Karpas-422 (cell line): ENCODE measurements around the gene FAM9C. TPM values are rescaled to one million over a fixed set of nuclear protein-coding genes. Genes with fewer than 3 reads are reported as not detected.
"Not testable (repeated sequence)": the region's sequence is repeated elsewhere in the genome, so short reads cannot be mapped to it uniquely, and the experiment has no call there.

Experiments used
- DNase-seq: peaks from one replicate; pipeline ENCODE4 v3.0.0-alpha.2; 2015
- H2AFZ ChIP-seq: fragments of 200-600 bp; sonication (generic); 2 replicates; pipeline ENCODE4 v1.6.1; 2014; ENCODE audit warnings: antibody characterized with exemption, low read length, mixed read lengths
- H3K27ac ChIP-seq: fragments of 200-600 bp; sonication (generic); 2 replicates; pipeline ENCODE4 v1.5.1; 2014; ENCODE audit warnings: mild to moderate bottlenecking, low read length, moderate library complexity
- H3K27me3 ChIP-seq: fragments of 200-600 bp; sonication (generic); 2 replicates; pipeline ENCODE4 v1.6.1; 2014; ENCODE audit warnings: low read length, mixed read lengths
- H3K36me3 ChIP-seq: fragments of 200-600 bp; sonication (generic); 2 replicates; pipeline ENCODE4 v1.6.1; 2014; ENCODE audit warnings: low read length, mixed read lengths; ENCODE audit not compliant: insufficient read depth
- H3K4me1 ChIP-seq: fragments of 200-600 bp; sonication (generic); 2 replicates; pipeline ENCODE4 v1.6.1; 2014; ENCODE audit warnings: mild to moderate bottlenecking, low read length, mixed read lengths
- H3K4me2 ChIP-seq: fragments of 200-600 bp; sonication (generic); 2 replicates; pipeline ENCODE4 v1.6.1; 2014; ENCODE audit warnings: low read length, low read depth, mild to moderate bottlenecking; ENCODE audit not compliant: poor library complexity, severe bottlenecking
- H3K4me3 ChIP-seq: fragments of 200-600 bp; sonication (generic); 2 replicates; pipeline ENCODE4 v1.5.1; 2014; ENCODE audit warnings: mild to moderate bottlenecking, antibody characterized with exemption, low read length, mixed read lengths
- H3K79me2 ChIP-seq: fragments of 200-600 bp; sonication (generic); 2 replicates; pipeline ENCODE4 v1.6.1; 2014; ENCODE audit warnings: mild to moderate bottlenecking, low read length, mixed read lengths
- H3K9ac ChIP-seq: fragments of 200-600 bp; sonication (generic); 2 replicates; pipeline ENCODE4 v1.6.0; 2014; ENCODE audit warnings: low read length
- H3K9me2 ChIP-seq: fragments of 200-600 bp; sonication (generic), shearing (Covaris generic); replicated peaks from 2 replicates; pipeline ENCODE4 v1.6.0; 2014; ENCODE audit warnings: mild to moderate bottlenecking, low read length, moderate library complexity; ENCODE audit not compliant: insufficient read depth
- H3K9me3 ChIP-seq: fragments of 300-700, 200-600 bp; sonication (generic); 2 replicates; pipeline ENCODE4 v1.6.1; 2014; ENCODE audit warnings: low read length, mixed read lengths
- H4K20me1 ChIP-seq: fragments of 200-600 bp; sonication (generic); 2 replicates; pipeline ENCODE4 v1.6.1; 2014; ENCODE audit warnings: mild to moderate bottlenecking, antibody characterized with exemption, low read length, low read depth; ENCODE audit not compliant: insufficient read depth
- total RNA-seq: library from RNA; depleted of rRNA; stranded (reverse); fragments of >200 nt; shearing (Covaris generic); gene quantifications from 2 replicates; pipeline ENCODE4 v1.2.3, GENCODE V29; 2014; ENCODE audit warnings: low replicate concordance

FAM9C gene
- total RNA-seq, 1 experiment from 2014 or later: not detected

DNA sequence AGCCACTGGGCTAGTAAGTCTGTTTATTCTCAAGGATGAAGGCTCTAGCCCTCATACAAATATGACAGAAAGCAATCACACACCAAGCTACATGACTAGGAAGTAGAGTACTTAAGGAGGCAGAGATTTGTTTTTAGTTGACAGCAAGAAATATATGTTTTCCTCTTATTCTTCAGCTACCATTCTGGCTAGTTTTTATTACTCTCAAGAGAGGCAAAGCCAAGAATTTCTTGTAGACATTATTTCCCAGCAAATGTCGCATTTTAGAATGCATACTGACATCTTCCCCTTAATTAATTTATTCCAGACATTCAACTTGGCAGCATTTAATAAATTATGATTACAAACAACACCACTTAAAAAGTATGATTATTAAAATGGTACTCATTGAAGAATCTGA, 23.4 kb upstream of the FAM9C start:
- Histone ChIP-seq H3K9me2 (no peaks in the 10 kb centered on the region), H3K79me2 (no peaks in the 10 kb centered on the region), H3K4me2 (no peak overlapping the region), H3K27me3 (no peaks in the 10 kb centered on the region), H3K4me1 (no peaks in the 10 kb centered on the region), H3K9ac (no peak overlapping the region), H3K4me3 (no peak overlapping the region), H4K20me1 (no peaks in the 10 kb centered on the region), H3K27ac (no peak overlapping the region), H3K36me3 (no peaks in the 10 kb centered on the region), H2AFZ (no peak overlapping the region), H3K9me3 (no peaks in the 10 kb centered on the region)
- no peak for DNase-seq

DNA sequence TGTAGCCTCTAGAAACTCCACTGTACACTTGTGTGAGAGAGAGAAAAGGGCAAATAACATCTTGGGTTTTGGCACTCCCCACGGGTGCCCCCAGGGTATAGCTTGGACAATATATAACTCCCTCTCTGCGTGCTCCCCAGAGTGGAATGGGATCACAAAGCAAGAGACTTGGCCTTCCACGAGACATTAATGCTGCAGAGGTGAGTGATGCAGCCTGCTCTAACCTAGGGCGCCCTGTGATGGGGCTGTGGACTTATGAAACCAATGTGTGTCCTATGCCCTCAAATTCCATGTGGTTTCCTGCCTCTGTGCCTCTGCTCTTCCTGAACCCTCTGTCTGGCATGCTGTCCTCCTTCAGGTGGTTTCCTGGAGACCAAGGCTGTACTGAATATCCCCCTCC, 22.0 kb upstream of the FAM9C start:
- H4K20me1 ChIP-seq: no peaks in the 10 kb centered on the region
- H3K79me2 ChIP-seq: no peaks in the 10 kb centered on the region
- no peak overlapping the region for H3K4me3 ChIP-seq
- no peaks in the 10 kb centered on the region for H3K4me1 ChIP-seq
- no peak for DNase-seq
- H3K4me2 ChIP-seq: no peak overlapping the region
- H2AFZ ChIP-seq: no peak overlapping the region
- H3K27ac ChIP-seq: no peak overlapping the region
- H3K27me3 ChIP-seq: no peaks in the 10 kb centered on the region
- H3K36me3 ChIP-seq: no peaks in the 10 kb centered on the region
- no peaks in the 10 kb centered on the region for H3K9me2 ChIP-seq
- H3K9ac ChIP-seq: no peak overlapping the region
- H3K9me3 ChIP-seq: no peaks in the 10 kb centered on the region

DNA sequence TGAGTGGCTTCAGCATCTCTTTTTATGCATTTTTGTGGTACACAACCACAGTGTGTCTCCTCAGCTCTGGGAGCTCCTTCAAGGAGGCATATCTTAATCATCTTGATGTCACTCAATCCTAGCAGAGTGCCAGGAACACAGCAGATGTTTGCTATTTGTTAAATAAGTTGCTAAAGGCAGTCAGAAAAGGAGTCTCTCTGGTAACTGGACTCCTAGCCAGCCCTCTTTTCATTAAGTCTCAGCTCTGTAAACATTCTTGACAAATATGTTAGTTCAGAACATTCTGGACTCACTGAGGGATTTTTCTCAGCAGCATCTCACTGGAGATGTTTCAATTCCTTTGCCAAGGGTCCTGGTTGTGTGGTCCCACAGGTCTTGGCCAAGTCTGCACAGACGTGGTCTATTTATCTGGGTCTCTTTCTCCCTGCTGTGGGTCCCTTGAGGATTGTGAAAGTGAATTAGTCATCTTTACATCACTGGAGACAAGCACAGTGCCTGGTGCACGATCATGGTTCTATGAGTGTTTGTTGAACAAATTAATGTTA, 20.3 kb upstream of the FAM9C start:
- no peaks in the 10 kb centered on the region for H3K9me3 ChIP-seq
- H3K27me3 ChIP-seq: no peaks in the 10 kb centered on the region
- no peak overlapping the region for H3K4me2 ChIP-seq
- no peak overlapping the region for H3K9ac ChIP-seq
- H3K4me3 ChIP-seq: no peak overlapping the region
- H2AFZ ChIP-seq: no peak overlapping the region
- no peaks in the 10 kb centered on the region for H3K4me1 ChIP-seq
- H3K9me2 ChIP-seq: no peaks in the 10 kb centered on the region
- no peaks in the 10 kb centered on the region for H3K79me2 ChIP-seq
- H3K36me3 ChIP-seq: no peaks in the 10 kb centered on the region
- no peak overlapping the region for H3K27ac ChIP-seq
- H4K20me1 ChIP-seq: no peaks in the 10 kb centered on the region
- no peak for DNase-seq

DNA sequence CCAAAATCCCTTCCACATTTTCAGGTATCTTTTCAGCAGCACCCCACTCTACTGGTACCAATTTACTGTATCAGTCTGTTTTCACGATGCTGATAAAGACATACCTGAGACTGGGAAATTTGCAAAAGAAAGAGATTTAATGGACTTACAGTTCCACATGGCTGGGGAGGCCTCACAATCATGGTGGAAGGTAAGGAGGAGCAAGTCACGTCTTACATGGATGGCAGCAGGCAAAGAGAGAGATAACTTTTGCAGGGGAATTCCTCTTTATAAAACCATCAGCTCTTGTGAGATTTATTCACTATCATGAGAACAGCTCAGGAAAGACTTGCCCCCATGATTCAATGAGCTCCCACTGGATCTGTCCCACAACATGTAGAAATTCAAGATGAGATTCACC, 18.7 kb upstream of the FAM9C start:
- H3K27me3 ChIP-seq, H4K20me1 ChIP-seq, H3K9me3 ChIP-seq, H3K36me3 ChIP-seq, H3K79me2 ChIP-seq, H2AFZ ChIP-seq, H3K4me3 ChIP-seq, H3K4me1 ChIP-seq, H3K9me2 ChIP-seq, H3K4me2 ChIP-seq, DNase-seq, H3K27ac ChIP-seq, H3K9ac ChIP-seq: not testable (repeated sequence)

DNA sequence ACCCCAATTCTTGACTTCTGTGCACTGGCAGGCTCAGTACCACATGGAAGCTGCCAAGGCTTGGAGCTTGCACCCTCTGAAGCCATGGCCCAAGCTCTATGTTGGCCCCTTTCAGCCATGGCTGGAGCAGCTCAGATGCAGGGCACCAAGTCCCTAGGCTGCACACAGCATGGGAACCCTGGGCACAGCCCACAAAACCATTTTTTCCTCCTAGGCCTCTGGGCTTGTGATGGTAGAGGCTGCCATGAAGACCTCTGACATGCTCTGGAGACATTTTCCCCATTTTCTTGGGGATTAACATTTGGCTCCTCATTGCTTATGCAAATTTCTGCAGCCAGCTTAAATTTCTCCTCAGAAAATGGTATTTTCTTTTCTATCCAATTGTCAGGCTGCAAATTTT, 17.9 kb upstream of the FAM9C start:
- not testable (repeated sequence) for H2AFZ ChIP-seq, H3K79me2 ChIP-seq, H3K4me2 ChIP-seq, H3K9me2 ChIP-seq, H3K36me3 ChIP-seq, H3K4me3 ChIP-seq, H3K27ac ChIP-seq, H3K9ac ChIP-seq, DNase-seq, H3K4me1 ChIP-seq, H4K20me1 ChIP-seq, H3K27me3 ChIP-seq, H3K9me3 ChIP-seq

DNA sequence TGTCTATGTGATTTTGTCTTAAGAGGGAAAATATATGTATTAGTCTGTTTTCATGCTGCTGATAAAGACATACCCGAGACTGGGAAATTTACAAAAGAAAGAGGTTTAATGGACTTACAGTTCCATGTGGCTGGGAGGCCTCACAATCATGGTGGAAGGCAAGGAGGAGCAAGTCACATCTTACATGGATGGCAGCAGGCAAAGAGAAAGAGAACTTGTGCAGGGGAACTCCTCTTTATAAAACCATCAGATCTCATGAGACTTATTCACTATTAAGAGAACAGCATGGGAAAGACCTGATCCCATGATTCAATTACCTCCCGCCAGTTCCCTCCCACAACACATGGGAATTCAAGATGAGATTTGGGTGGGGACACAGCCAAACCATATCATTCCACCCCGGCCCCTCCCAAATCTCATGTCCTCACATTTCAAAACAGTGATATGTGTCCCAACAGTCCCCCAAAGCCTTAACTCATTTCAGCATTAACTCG, 16.8 kb upstream of the FAM9C start:
- DNase-seq, H3K4me1 ChIP-seq, H3K4me2 ChIP-seq, H3K79me2 ChIP-seq, H3K27ac ChIP-seq, H2AFZ ChIP-seq, H3K9ac ChIP-seq, H4K20me1 ChIP-seq, H3K9me2 ChIP-seq, H3K4me3 ChIP-seq, H3K27me3 ChIP-seq, H3K36me3 ChIP-seq, H3K9me3 ChIP-seq: not testable (repeated sequence)

DNA sequence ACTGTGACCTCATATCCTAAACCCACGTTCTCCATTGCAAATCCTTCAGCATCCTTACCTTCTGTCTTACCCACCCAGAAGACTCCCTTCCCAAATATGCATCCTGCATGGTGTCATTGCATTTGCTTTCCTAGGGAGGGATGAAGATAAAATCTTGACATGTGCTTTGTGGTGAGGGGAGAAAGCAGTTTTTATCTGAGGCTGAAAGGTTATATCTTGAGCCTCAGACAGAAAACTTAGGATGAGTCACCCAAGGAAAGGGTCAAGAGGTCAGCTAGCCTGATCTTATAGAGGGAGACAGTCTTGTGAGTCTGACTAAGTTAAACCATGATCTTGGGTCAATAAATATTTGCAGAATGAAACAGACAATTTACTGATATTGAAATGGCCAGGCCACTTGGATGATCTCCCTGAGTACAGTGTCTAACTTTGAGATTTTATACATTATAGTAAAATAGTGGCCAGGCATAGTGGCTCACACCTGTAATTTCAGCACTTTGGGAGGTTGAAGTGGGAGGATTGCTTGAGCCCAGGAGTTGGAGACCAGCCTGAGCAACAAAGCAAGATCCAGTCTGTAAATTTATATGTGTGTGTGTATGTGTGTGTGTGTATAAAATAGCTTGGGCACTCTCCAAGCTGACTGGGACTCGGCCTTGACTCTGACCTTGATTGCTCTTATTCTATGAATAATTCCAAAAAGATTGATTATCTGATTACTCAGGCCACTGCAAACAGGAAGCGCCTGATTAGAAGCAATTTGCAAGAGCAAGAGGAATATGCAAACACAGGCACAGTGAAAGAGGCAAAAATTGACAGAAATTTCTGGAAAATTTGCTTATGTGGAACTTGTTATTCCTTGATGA, 15.4 kb upstream of the FAM9C start:
- Histone ChIP-seq H3K4me1 (no peaks in the 10 kb centered on the region), H3K36me3 (no peaks in the 10 kb centered on the region), H4K20me1 (no peaks in the 10 kb centered on the region), H3K27ac (no peak overlapping the region), H3K27me3 (no peaks in the 10 kb centered on the region), H3K4me2 (no peak overlapping the region), H3K4me3 (no peak overlapping the region), H3K9me3 (no peaks in the 10 kb centered on the region), H3K9me2 (no peaks in the 10 kb centered on the region), H2AFZ (no peak overlapping the region), H3K79me2 (no peaks in the 10 kb centered on the region), H3K9ac (no peak overlapping the region)
- DNase-seq: no peak

DNA sequence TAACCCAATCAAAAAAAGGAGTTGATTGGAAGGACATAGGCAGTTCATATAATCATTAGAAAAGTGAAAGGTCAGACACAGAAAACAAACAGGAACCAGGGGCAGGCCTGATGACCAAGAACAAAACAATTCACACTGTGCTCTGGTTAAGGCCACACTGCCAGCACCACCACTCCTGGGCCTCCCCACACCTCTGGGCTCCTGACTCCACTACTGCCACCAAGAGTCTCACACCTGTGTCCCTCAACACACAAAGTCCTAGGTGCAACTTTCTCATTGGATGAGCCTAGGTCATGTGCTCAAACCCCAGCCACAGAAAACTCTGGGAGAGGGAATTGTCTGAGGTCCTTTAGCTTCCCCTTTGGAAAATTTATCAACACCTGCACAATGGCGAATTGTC, 11.1 kb upstream of the FAM9C start:
- H3K9ac ChIP-seq: no peak overlapping the region
- no peaks in the 10 kb centered on the region for H3K36me3 ChIP-seq
- DNase-seq: no peak
- H2AFZ ChIP-seq: no peak overlapping the region
- no peaks in the 10 kb centered on the region for H3K9me2 ChIP-seq
- no peaks in the 10 kb centered on the region for H3K79me2 ChIP-seq
- H3K27ac ChIP-seq: no peak overlapping the region
- H3K27me3 ChIP-seq: no peaks in the 10 kb centered on the region
- no peak overlapping the region for H3K4me3 ChIP-seq
- H3K9me3 ChIP-seq: no peaks in the 10 kb centered on the region
- H4K20me1 ChIP-seq: no peaks in the 10 kb centered on the region
- no peak overlapping the region for H3K4me2 ChIP-seq
- H3K4me1 ChIP-seq: peaks cover 4% of the 10 kb centered on the region; the same call in 1 of the 2 replicates
